Upper lobe of left lung (tissue), 6 donors: ENCODE results near the gene HIVEP2. TPM values are rescaled to one million over a fixed set of nuclear protein-coding genes. Genes with fewer than 3 reads are reported as not detected.

Experiments used
- ATAC-seq, 2 donors: fragments of 200-7000 bp; cut with Tn5 transposase; one replicate each; pipeline ENCODE4 v1.9.1; 2022; ENCODE audit warnings: mild to moderate bottlenecking in 2 of 2, moderate library complexity in 2 of 2; ENCODE audit not compliant: low FRiP score in 2 of 2
- DNase-seq, 2 donors: peaks; one replicate each; pipeline ENCODE4 v3.0.0-alpha.2; 2019 to 2020
- H3K27ac ChIP-seq, 4 donors: fragments of 200-600 bp; sonication (generic); one replicate each; pipeline ENCODE4 v1.5.1; 2016 to 2019
- H3K27me3 ChIP-seq, 4 donors: fragments of 200-600 bp; sonication (generic); one replicate each; pipeline ENCODE4 v1.5.1; 2017 to 2019
- H3K36me3 ChIP-seq, 4 donors: fragments of 200-600 bp; sonication (generic); one replicate each; pipeline ENCODE4 v1.5.1; 2016 to 2019
- H3K4me1 ChIP-seq, 4 donors: fragments of 200-600 bp; sonication (generic); one replicate each; pipeline ENCODE4 v1.5.1; 2018 to 2019
- H3K4me3 ChIP-seq, 4 donors: fragments of 200-600 bp; sonication (generic); one replicate each; pipeline ENCODE4 v1.5.1; 2017 to 2019; ENCODE audit warnings: mild to moderate bottlenecking in 2 of 4, moderate library complexity in 1 of 4
- H3K9me3 ChIP-seq, 4 donors: fragments of 200-600 bp; sonication (generic); one replicate each; pipeline ENCODE4 v1.5.1; 2018 to 2019
- CTCF ChIP-seq, 6 experiments: fragments of 450-650 bp in 4 of 6; fragments of 200-600 bp in 2 of 6; sonication (generic) in 2 of 6; IDR thresholded peaks; one replicate each; pipeline ENCODE4 v1.5.1; 2016 to 2019; ENCODE audit warnings: antibody characterized with exemption in 6 of 6
- EP300 ChIP-seq, 4 donors: sonication (generic); formaldehyde crosslinking; IDR thresholded peaks; one replicate each; pipeline ENCODE4 v1.5.1; 2017; ENCODE audit warnings: antibody characterized with exemption in 4 of 4, control low read depth in 2 of 4
- POLR2A ChIP-seq, 4 donors: fragments of 450-650 bp; IDR thresholded peaks; one replicate each; pipeline ENCODE4 v1.5.1; 2016 to 2017; ENCODE audit warnings: antibody characterized with exemption in 4 of 4, mild to moderate bottlenecking in 2 of 4
- POLR2AphosphoS5 ChIP-seq, 2 donors: sonication (generic); formaldehyde crosslinking; IDR thresholded peaks; one replicate each; pipeline ENCODE4 v1.5.1; 2017; ENCODE audit warnings: antibody characterized with exemption in 2 of 2
- WGBS, 2 donors: methylation state at CpG; one replicate each; pipeline ENCODE4 v1.1.5; 2017 to 2018; 5-methylcytosine and 5-hydroxymethylcytosine counted together
- total RNA-seq, 6 donors: library from RNA; depleted of rRNA in 4 of 6; stranded (reverse); fragments of >200 nt in 4 of 6; gene quantifications; one replicate each; pipeline versions ENCODE4 v1.1.0 to v1.2.1, GENCODE V29; 2016 to 2021
- donor health status: DM: no; HTN: no; CAD: no; lungs with moderate emphysema.
- donor health status: DM: no; HTN: yes; CAD: no; lungs with severe emphysema.

Gene HIVEP2
- total RNA-seq, 6 donors from 2014 or later, result 10.4 to 32.5 (median 19.6) TPM

- ATAC-seq, result no peak
Measured at GRCh38 chr6:142968601-142969000, 23.6 kb upstream of the HIVEP2 start.

GRCh38 chr6:142966294-142966693 is 21.3 kb upstream of the HIVEP2 start:
- TF ChIP-seq EP300 (IDR thresholded peaks at IDR 0.05) (no peak), POLR2A (IDR thresholded peaks at IDR 0.05) (no peak)
- ATAC-seq, result no peak
- 77 to 88% methylated on average over 1 of the region's 1 CpG for WGBS, 2 donors

More at GRCh38 chr6:142968601-142969000, 23.6 kb upstream of the HIVEP2 start:
- Histone ChIP-seq H3K36me3 (no peaks in the 10 kb centered on the region), H3K4me1 (no peaks in the 10 kb centered on the region), H3K27me3 (no peaks in the 10 kb centered on the region), H3K27ac (no peak overlapping the region), H3K9me3 (no peaks in the 10 kb centered on the region), H3K4me3 (no peak overlapping the region)
- TF ChIP-seq POLR2A (IDR thresholded peaks at IDR 0.05) (no peak), CTCF (IDR thresholded peaks at IDR 0.05) (no peak)
- no peak for DNase-seq

GRCh38 chr6:142965164-142965563 is 20.2 kb upstream of the HIVEP2 start:
- Histone ChIP-seq H3K4me3 (no peak overlapping the region), H3K27ac (no peak overlapping the region), H3K36me3 (no peaks in the 10 kb centered on the region), H3K9me3 (no peaks in the 10 kb centered on the region), H3K4me1 (no peaks in the 10 kb centered on the region), H3K27me3 (no peaks in the 10 kb centered on the region)
- ATAC-seq (no peak), DNase-seq (no peak)
- 97% methylated on average over 1 of the region's 1 CpG for WGBS, 2 donors
- TF ChIP-seq CTCF (IDR thresholded peaks at IDR 0.05) (no peak), EP300 (IDR thresholded peaks at IDR 0.05) (no peak), POLR2A (IDR thresholded peaks at IDR 0.05) (no peak), POLR2AphosphoS5 (IDR thresholded peaks at IDR 0.05) (no peak)

More at GRCh38 chr6:142966294-142966693, 21.3 kb upstream of the HIVEP2 start:
- Histone ChIP-seq H3K27me3 (no peaks in the 10 kb centered on the region), H3K9me3 (no peaks in the 10 kb centered on the region), H3K4me1 (no peaks in the 10 kb centered on the region), H3K27ac (no peak overlapping the region), H3K4me3 (no peak overlapping the region), H3K36me3 (no peaks in the 10 kb centered on the region)
- no peak for DNase-seq

GRCh38 chr6:142960098-142960497 is 15.1 kb upstream of the HIVEP2 start:
- Histone ChIP-seq H3K36me3 (no peaks in the 10 kb centered on the region), H3K9me3 (no peaks in the 10 kb centered on the region), H3K4me1 (no peaks in the 10 kb centered on the region), H3K4me3 (no peak overlapping the region), H3K27ac (no peak overlapping the region), H3K27me3 (no peaks in the 10 kb centered on the region)
- TF ChIP-seq POLR2A (IDR thresholded peaks at IDR 0.05), result no peak
- TF ChIP-seq POLR2AphosphoS5 (IDR thresholded peaks at IDR 0.05), result no peak
- TF ChIP-seq EP300 (IDR thresholded peaks at IDR 0.05), result no peak
- no peak for TF ChIP-seq CTCF (IDR thresholded peaks at IDR 0.05)
- DNase-seq (no peak), ATAC-seq (peak in 1 of 2 donors; percentile 32)

- ATAC-seq, result no peak
- no peaks in the 10 kb centered on the region for H3K9me3 ChIP-seq
- H3K4me3 ChIP-seq, result no peak overlapping the region
- DNase-seq, result no peak
- H3K36me3 ChIP-seq, result no peaks in the 10 kb centered on the region
- TF ChIP-seq POLR2A (IDR thresholded peaks at IDR 0.05) (no peak), CTCF (IDR thresholded peaks at IDR 0.05) (no peak), EP300 (IDR thresholded peaks at IDR 0.05) (no peak), POLR2AphosphoS5 (IDR thresholded peaks at IDR 0.05) (no peak)
- H3K27me3 ChIP-seq, result no peaks in the 10 kb centered on the region
- no peak overlapping the region for H3K27ac ChIP-seq
- 83 to 87% methylated on average over 4 of the region's 4 CpGs for WGBS, 2 donors
- no peaks in the 10 kb centered on the region for H3K4me1 ChIP-seq
Measured at GRCh38 chr6:142958343-142958742, 13.4 kb upstream of the HIVEP2 start.
